HG03159 (cell line): ENCODE data around the gene CFAP58.

Experiments used
- ATAC-seq: cut with Tn5 transposase; IDR thresholded peaks from one replicate; pipeline ENCODE4 v1.9.1; 2021; ENCODE audit warnings: mild to moderate bottlenecking, moderate library complexity; ENCODE audit not compliant: unreplicated experiment

CFAP58 gene

DNA sequence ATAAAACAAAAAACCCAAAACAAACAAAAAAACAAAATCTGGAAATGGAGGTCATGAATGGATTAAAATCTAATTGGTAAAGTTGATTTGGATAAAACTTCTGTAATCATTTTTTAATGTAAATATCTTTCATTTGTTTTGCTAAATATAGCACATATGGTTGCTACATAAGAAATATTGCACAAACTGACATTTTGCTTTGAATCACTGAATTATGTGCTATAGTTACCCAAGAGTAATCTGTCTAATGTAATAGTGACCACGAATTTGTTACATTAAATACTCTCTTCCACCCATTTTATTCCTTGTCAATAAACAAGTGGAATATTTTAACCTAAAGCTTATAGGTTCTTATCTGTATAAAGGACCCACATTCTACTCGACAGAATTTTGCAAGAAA is 6.2 kb downstream of the CFAP58 start:
- no peak for ATAC-seq

DNA sequence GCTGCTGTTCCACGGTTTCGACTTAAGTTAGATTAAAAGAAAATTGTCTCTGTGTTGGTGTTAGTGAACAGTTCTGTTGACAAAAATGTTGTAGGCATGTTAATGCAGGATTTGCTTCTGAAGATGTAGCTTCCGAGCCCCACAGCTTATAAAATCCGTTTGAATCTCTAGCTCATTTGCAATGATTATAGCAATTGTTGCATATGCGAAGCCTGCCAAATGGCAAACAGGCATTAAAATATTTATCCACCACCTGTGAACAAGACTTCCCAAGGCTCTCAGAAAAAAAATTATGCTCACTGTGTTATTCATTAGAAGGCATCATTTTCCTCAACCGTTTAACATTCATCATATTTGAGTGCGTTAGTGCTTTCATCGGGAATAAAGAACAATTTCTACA is 14.3 kb downstream of the CFAP58 start:
- no peak for ATAC-seq

DNA sequence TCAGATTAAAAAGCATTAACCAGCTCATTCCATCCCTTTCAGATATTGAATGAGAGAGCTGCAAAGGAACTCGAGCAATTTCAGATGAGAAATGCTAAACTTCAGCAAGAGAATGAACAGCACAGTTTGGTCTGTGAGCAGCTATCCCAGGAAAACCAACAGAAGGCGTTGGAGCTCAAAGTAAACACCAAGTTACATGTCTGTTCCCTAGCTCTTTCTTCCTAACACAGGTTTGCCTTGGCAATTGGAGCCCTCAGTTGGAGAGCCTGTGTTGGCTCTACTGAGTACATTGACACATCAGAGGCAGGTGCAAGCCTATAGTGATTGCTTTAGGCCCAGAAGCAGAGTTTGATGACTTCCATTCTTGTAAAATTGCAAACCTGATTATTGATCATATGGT is 14.7 kb downstream of the CFAP58 start:
- ATAC-seq: no peak

DNA sequence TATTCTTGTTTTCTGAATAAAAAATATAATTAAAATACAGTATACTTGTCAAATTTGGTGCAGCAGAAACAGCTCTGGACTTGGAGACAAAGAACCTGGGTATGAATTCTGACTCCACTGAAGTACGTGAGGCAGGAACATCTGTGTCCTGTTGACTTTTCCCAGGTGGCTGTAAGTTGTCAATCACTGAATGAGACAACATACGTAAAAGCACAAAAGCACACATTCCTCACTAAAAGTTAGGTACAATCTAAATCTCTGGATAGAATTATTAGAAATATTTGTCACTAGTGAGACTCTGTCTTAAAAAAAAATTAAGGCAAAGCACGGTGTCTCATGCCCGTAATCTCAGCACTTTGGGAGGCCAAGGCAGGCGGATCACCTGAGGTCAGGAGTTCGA is 18.1 kb downstream of the CFAP58 start:
- no peak for ATAC-seq

DNA sequence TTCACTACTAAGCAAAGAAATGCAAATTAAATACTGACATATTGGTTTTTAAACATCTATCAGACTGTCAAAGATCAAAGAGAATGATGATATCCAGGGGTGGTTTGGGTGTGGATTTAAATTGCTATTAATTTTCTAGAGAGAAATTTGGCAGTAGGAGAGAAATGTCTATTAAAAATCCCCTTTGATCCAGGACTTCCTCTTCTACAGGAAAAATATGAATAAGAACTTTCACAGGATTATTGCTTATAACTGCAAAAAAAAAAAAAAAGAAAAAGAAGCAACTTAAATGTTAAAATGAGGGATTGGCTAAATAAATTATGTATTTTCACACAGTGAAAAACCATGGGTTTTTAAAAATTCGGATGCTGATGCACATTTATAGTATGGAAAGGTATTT is 21.0 kb downstream of the CFAP58 start:
- no peak for ATAC-seq

DNA sequence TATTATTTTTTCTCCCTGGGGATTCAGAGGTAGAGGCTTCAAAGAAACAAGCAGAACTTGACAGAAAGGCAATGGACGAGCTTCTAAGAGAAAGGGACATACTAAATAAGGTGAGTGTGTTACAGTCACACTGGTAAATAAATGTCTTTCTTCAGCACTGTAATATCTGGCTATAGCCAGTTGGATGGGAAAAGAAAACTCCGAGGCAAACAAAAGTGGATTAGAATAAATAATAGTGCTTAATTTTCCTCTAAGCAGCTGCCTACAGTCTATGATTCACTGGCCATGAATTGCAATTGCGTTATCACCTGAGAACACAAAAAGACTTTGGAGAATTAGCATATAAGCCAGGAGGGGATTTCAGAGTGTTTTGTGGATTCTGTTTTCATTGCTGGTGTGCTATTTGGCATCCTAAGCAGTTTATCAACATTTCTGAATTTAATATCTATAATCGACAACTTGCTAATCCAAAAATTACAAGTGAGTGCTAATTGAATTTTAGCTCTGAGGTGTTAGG is 23.2 kb downstream of the CFAP58 start:
- no peak for ATAC-seq

DNA sequence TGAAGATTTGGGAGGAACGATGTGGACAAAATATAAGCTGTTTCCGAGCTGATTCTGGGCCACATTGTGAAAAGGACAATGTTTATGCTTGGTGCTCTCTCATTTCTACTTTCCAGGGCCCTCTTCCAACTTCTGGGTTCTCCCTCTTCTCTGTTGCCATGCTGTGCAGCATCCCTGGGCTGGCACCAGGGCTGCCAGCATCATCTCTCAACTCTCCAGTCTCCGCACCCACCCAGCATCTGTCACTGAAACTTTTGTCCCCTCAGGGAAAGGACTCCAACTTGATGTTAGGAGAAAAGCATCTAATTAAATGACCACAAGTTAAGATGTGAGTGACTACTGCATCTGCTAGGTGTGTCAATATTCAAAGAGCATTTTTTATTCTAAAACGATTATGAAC is 26.7 kb downstream of the CFAP58 start:
- ATAC-seq: no peak

DNA sequence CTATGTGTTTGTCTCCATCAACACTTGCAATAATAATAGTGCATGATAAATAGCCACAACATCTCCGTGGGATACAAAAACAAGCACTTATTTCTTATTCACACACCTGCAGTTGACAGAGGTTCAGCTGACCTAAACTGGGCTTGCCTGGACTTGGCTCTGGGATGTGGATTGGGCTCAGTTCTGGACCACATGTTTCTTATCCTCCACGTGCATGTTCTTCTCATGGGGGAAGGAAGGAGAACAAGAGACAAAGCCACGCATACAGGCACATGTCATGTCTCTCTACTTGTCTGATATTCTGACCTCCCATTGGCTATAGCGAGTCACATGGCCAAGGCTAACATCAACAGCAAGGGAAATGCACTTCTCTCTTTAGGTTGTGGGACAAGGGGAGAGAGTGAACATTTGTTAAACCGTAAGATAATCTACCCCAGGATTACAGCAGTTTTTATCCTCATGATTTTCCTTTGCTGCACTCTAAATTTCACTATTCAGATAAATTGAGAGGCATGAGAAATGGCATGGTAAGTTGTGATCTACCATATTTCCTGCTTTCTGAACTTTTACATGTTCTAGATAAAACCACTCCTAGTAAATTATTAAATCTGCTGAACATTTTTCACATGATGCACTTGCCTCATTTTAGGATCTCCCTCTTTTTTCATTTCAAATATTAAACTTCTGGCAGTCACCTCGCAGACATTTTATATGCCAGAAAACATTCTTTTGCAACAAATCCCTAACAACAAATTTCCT is 33.7 kb downstream of the CFAP58 start:
- no peak for ATAC-seq

DNA sequence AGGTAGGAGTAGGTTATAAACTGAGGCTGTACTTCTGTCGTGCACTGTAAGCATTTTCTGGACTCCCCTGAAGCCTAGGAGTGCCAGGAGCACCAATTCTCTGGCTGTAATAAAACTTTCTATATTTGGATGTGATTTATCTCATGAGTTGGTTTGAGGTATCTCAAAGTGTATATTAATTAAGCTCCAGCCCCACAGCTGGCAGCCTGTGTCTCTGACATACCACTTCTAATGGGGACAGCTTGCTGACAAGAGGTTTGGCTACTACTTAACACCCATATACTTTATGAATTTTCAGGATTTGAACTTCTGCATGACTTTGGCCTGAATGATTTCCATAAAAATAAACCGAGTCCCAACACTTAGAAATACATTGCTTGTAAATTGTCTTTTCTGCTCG is 35.2 kb downstream of the CFAP58 start:
- ATAC-seq: no peak

DNA sequence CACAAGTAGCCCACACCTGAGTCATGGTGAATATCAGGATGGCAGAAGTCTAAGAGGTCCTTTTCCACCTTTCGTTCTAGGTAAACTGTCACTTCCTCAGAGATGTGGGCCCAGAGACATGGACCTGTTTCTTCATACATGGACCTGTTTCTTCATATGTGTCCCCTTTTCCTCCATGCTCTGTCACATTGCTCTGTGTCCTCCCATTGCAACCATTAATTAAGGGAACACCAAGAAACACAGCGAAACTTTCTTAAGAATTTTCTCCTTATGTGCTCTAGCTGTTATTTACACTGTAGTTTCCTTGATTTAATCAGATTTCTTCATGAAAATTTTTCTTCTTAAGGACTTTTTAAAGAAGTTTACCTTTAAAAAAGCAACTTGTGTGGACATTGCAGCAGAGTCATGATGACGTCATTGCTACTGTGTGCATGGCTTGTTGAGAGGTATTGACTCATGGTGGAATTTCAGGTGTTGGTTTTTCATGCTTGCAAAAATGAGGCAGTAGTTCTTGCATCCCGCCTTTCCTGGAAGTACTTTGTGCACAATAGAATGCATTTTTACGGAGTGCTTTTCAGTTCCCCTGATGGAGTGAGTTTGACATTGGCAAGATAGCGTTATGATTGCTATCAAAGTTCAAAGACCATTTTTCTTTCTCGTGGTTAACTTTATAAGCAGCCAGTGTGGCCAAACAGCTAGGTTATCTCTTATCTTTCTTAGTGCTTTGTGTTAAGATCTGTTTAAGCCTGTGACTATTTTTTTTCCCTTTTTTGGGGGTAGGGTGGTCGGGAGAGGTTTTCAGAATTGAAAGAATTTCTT is 37.7 kb downstream of the CFAP58 start:
- no peak for ATAC-seq

DNA sequence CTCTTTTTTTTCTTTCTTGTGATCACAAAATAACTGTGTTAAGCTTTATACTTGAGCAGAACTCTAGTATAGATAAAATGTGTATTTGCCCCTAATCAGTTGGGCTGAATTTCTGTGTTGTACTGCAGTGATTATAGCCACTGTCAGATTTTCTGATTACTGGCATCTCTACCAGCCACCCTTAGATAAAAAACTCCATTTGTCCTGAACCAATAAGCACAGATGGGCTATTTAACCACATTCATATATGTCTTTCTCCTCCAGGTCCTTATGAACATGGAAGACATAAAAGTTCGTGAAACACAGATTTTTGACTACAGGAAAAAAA is 38.3 kb downstream of the CFAP58 start:
- no peak for ATAC-seq

DNA sequence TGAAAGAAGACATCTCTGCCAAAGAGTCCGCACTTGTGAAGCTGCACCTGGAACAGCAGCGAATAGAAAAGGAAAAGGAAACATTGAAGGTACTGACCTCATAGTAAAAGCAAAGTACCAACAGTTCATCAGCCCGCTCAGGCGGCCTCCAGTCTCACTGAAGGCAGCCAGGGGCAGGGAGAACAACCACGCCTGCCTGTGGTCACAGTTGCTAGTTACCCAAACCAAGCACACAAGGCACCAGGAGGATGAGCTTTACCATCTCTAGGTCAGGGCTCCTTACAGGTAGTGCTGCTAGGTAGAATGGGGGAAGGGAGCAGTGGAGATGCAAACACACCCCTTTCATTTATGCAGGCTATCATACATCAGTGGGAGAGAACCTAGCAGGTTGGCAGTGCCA is 39.8 kb downstream of the CFAP58 start:
- ATAC-seq: no peak

DNA sequence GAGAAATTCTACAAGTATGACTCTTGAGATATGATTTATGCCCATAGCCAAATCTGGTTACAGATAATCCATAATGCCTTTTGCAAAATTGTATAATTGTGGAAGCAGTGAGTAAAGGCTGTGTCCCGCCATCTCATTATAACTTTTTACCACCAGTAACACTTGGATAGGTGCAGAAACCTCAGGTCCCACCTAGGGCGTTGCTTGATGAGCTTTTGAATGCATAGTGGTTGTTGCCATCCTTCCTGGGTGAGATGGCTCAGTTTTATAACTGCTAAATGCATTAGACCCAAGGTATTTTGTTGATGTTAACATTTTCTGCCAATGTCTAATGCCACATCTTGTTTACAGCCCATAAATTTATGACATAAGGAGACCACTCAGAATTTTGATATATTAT is 42.9 kb downstream of the CFAP58 start:
- no peak for ATAC-seq

DNA sequence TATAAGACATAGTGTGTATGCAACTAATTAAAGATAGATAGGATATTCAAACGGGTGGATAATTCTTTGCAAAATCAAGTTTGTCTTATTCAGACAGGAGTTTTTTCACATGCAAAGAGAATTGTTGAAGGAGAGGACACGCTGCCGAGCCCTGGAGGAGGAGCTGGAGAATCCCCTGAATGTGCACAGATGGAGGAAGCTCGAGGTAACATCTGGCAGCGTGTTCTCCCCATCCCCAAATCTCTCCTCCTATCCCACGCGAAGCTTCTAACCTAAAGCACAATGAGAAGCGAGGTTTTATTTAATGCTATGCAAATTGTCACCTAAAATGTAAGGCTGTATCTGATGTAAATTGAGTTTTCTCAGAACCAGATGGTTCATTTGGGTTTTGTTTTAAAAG is 50.0 kb downstream of the CFAP58 start:
- no peak for ATAC-seq

DNA sequence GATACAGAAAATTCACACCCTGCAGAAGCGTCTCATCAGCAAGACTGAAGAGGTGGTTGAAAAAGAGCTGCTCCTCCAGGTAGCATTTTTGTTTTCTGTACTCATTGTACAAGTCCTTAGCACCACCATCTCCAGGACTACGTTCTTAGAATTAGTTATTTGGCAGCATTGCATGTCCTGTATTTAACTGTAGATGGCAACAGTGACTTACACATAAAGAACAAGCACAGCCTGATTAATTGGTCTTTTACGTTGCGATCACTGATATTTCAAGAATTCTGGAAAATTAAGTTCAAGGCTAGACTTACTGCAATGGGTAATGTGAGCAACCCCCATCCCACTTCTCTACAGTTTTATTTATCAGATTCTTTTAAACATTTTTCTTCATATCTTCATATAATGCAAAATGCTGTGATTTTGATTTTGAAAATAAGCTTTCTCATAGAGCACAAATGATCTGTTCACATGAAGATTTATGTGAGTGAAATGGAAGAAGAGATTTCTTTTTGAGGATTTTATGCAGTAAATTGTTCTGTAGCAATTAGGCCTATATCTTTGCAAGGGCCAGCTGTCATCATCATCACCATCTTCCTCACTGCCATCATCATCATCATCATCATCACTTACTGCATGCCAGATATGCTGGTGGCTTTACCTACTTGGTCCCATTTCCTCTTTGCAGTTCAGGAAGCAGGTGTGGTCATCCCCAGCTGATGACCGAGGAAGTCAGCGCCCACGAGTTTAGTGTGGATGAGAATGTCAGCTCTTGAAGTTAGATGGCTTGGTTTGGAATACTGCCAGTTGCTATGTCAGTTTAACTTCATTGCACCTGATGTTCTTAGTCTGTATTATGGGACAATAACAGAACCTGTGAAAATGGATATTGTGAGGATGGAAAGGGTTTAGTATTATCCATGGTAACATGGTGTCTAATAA is 53.4 kb downstream of the CFAP58 start:
- ATAC-seq: no peak

DNA sequence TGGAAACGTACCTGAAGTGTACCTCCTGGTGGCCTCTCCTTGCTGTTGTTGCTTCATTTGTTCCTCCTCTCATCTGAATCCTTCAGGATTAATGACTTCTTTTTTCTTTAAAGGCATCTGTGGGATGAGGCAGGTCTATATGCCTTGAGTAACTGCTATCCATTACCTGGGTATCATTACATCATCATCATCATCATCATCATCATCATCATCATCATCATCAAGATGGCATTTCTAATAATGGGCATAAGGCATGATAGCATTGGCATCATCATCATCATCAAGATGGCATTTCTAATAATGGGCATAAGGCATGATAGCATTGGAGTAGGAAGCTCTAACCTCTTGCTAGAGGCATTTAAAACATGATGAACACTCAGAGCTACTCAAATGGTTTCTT is 59.9 kb downstream of the CFAP58 start:
- no peak for ATAC-seq

DNA sequence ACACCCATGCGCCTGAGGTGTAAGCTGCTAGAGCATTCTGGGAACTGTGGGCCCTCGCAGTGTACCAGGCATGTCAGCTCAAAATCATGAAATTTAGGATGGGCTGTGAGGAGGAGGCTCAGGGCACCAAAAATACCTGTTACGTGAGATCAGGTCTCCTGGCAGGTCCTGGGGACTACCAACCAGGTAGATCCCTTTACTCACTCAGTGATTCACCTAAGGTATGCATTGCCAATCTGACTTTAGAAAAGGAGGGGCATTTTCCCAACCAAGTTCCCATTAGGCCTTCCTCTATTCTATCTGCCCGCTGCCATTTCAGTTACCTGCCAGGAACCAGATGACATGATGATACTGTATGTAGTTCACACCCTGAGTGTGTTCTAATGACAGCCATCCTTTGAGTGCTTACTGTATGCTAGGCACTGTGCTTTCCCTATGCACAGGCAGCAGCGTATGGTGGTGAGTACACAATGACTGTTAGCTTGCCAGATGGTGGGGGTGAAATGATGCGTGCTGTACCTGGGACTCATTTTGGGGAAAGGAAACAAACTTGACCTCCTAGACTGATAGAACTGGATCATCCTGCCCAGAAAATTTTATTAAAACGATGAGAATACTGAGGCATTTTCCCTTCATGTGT is 62.0 kb downstream of the CFAP58 start:
- ATAC-seq: no peak

DNA sequence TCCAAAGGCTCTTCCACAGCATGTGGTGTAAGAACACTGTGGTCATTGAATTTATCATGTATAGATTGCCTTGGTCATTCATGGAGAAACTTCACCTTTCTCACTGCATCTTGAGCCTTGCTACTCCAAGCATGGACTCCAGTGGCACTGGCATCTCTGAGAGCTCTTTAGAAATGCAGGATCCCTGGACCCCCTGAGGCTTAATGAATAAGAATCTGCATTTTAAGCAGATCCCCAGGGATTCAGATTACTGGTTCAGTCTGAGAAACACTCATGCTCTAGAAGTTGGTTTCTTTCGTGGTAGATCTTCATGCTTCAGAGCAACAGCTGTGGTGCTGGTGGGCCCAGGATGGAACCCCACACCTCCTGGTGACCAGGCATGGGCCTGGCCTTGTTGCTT is 63.2 kb downstream of the CFAP58 start:
- no peak for ATAC-seq

DNA sequence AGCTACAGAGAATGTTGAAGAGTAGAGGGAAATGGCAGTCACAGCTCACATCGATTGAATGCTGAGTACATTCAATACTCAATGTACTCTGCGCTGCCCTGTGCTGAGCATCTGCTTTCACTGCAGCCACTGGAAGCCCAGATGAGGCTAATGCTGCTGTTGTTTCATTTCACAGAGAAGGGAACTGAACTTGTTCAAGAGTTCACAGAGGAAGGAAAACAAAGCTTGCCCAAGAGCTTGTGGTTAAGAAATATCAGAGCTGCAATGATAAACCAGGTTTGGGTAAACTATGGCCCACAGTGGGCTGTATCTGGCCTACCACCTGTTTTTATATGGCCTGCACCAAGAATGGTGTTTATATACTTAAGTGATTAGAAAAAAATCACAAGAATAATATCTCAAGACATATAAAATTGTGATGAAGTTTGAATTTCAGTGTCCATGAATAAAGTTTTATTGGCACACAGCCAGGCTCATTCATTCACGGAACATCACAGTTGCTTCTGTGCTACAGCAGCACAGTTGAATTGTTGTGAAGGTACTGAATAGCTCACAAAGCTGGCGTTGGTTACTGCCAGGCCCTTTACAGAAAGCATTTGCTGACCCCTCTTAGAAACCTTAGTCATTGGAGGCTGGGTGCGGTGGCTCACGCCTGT is 64.1 kb downstream of the CFAP58 start:
- no peak for ATAC-seq

DNA sequence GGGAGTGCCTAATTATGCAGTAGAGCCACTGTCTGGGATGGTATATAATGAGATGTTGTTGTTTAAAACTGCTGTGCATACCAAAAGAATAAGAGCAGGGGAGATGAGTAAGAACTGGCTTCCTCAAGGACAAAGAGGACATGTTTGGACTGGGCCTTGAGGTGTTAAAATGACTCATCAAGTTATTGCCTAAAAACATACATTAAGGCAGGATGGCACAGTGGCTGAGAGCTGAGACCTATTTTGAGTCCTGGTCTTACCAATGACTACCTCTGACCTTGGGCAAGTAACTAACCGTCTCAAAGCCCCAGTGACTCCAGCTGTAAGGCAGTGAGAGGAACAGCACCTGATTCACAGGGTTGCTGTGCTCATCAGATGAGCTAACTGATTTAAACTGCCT is 71.1 kb downstream of the CFAP58 start:
- ATAC-seq: peak; percentile 86
